Mesendoderm (in vitro differentiated cells): ENCODE measurements around the gene TDRD10.

ENCODE experiments used
- DNase-seq: peaks from one replicate; pipeline ENCODE4 v3.0.0; 2013
- H2AK5ac ChIP-seq: 2 replicates; pipeline ENCODE4 v1.6.1; 2013; ENCODE audit warnings: low read length, inconsistent platforms
- H2BK120ac ChIP-seq: 2 replicates; pipeline ENCODE4 v1.6.1; 2013; ENCODE audit warnings: low read depth, mild to moderate bottlenecking, low read length, moderate library complexity, mixed read lengths
- H2BK15ac ChIP-seq: replicated peaks from 2 replicates; pipeline ENCODE4 v1.6.1; 2013; ENCODE audit warnings: low read depth, mild to moderate bottlenecking, moderate library complexity
- H2BK5ac ChIP-seq: 2 replicates; pipeline ENCODE4 v1.6.1; 2013; ENCODE audit warnings: low read length, inconsistent platforms
- H3K18ac ChIP-seq: 2 replicates; pipeline ENCODE4 v1.6.1; 2013; ENCODE audit warnings: mild to moderate bottlenecking, low read length, mixed read lengths
- H3K23ac ChIP-seq: one replicate; pipeline ENCODE4 v1.6.1; 2013; ENCODE audit warnings: low read length
- H3K27ac ChIP-seq: 2 replicates; pipeline ENCODE4 v1.5.1; 2013; ENCODE audit warnings: low read depth, mild to moderate bottlenecking, inconsistent platforms, low read length, moderate library complexity
- H3K27me3 ChIP-seq: 2 replicates; pipeline ENCODE4 v1.6.1; 2013; ENCODE audit warnings: low read length, control low read depth, mild to moderate bottlenecking, inconsistent platforms; ENCODE audit not compliant: insufficient read depth, poor library complexity
- H3K36me3 ChIP-seq: 2 replicates; pipeline ENCODE4 v1.6.1; 2013; ENCODE audit warnings: low read length, inconsistent platforms; ENCODE audit not compliant: control insufficient read depth, insufficient read depth
- H3K4ac ChIP-seq: one replicate; pipeline ENCODE4 v1.6.1; 2013; ENCODE audit warnings: low read depth, mild to moderate bottlenecking, low read length, moderate library complexity
- H3K4me1 ChIP-seq: 2 replicates; pipeline ENCODE4 v1.6.1; 2013; ENCODE audit warnings: low read depth, low read length, inconsistent platforms; ENCODE audit not compliant: control insufficient read depth
- H3K4me2 ChIP-seq: 2 replicates; pipeline ENCODE4 v1.6.1; 2013; ENCODE audit warnings: low read length
- H3K4me3 ChIP-seq: 2 replicates; pipeline ENCODE4 v1.5.1; 2013; ENCODE audit warnings: mild to moderate bottlenecking, low read length
- H3K56ac ChIP-seq: one replicate; pipeline ENCODE4 v1.6.1; 2013; ENCODE audit warnings: low read length
- H3K79me1 ChIP-seq: 2 replicates; pipeline ENCODE4 v1.6.1; 2013; ENCODE audit warnings: low read length, inconsistent platforms
- H3K79me2 ChIP-seq: 2 replicates; pipeline ENCODE4 v1.6.1; 2013; ENCODE audit warnings: mild to moderate bottlenecking, low read length; ENCODE audit not compliant: control insufficient read depth, insufficient read depth
- H3K9ac ChIP-seq: 2 replicates; pipeline ENCODE4 v1.6.1; 2013; ENCODE audit warnings: low read length, inconsistent platforms
- H4K5ac ChIP-seq: one replicate; pipeline ENCODE4 v1.6.1; 2013; ENCODE audit warnings: low read length
- H4K8ac ChIP-seq: one replicate; pipeline ENCODE4 v1.6.1; 2013; ENCODE audit warnings: low read depth, mild to moderate bottlenecking, control low read depth, low read length, moderate library complexity
- WGBS: extraction: QIAGEN DNeasy Blood & Tissue Kit; methylation state at CpG from one replicate; pipeline ENCODE4 v1.1.7; 2013; ENCODE audit warnings: low lambda C conversion rate, missing lambda C conversion rate; ENCODE audit not compliant: insufficient coverage; ENCODE audit errors: extremely low coverage; 5-methylcytosine and 5-hydroxymethylcytosine counted together

TDRD10 gene

GRCh38 chr1:154575147-154575927 lies 73.3 kb downstream of the TDRD10 start:
- Histone ChIP-seq H2AK5ac (no peak overlapping the region), H3K18ac (no peak overlapping the region), H3K9ac (no peak overlapping the region), H3K4me2 (no peak overlapping the region), H3K36me3 (peaks cover 7% of the 10 kb centered on the region), H3K27me3 (no peaks in the 10 kb centered on the region), H3K56ac (no peak overlapping the region), H4K5ac (no peak overlapping the region), H3K4ac (no peak overlapping the region), H3K4me3 (no peak overlapping the region), H3K27ac (no peak overlapping the region), H2BK120ac (no peak overlapping the region), H2BK15ac (no peak overlapping the region), H4K8ac (no peak overlapping the region), H2BK5ac (no peak overlapping the region), H3K23ac (no peak overlapping the region), H3K4me1 (no peaks in the 10 kb centered on the region), H3K79me2 (no peaks in the 10 kb centered on the region), H3K79me1 (no peaks in the 10 kb centered on the region)
- no peak for DNase-seq
- WGBS: no CpG with 5 or more reads among the region's 10 CpGs

- Histone ChIP-seq H3K4me2 (no peak overlapping the region), H3K4me1 (no peaks in the 10 kb centered on the region), H3K4ac (no peak overlapping the region), H4K8ac (no peak overlapping the region), H3K27me3 (no peaks in the 10 kb centered on the region), H2BK5ac (no peak overlapping the region), H3K79me1 (no peaks in the 10 kb centered on the region), H3K27ac (no peak overlapping the region), H3K23ac (no peak overlapping the region), H3K79me2 (no peaks in the 10 kb centered on the region), H4K5ac (no peak overlapping the region), H3K36me3 (peaks cover 7% of the 10 kb centered on the region), H2BK120ac (no peak overlapping the region), H3K18ac (no peak overlapping the region), H3K56ac (no peak overlapping the region), H2BK15ac (no peak overlapping the region), H3K4me3 (no peak overlapping the region), H2AK5ac (no peak overlapping the region), H3K9ac (no peak overlapping the region)
- WGBS: no CpG with 5 or more reads among the region's 8 CpGs
- DNase-seq: no peak
These were observed 74.0 kb downstream of the TDRD10 start for GRCh38 chr1:154575951-154576566.

GRCh38 chr1:154577346-154578057 lies 75.5 kb downstream of the TDRD10 start:
- Histone ChIP-seq H3K23ac (no peak overlapping the region), H4K5ac (no peak overlapping the region), H3K79me1 (no peaks in the 10 kb centered on the region), H3K36me3 (peaks cover 7% of the 10 kb centered on the region), H3K4me3 (no peak overlapping the region), H3K56ac (no peak overlapping the region), H3K27ac (no peak overlapping the region), H2BK5ac (no peak overlapping the region), H3K4ac (no peak overlapping the region), H3K18ac (no peak overlapping the region), H3K4me2 (no peak overlapping the region), H4K8ac (no peak overlapping the region), H2AK5ac (no peak overlapping the region), H3K27me3 (no peaks in the 10 kb centered on the region), H3K9ac (no peak overlapping the region), H3K79me2 (no peaks in the 10 kb centered on the region), H2BK120ac (no peak overlapping the region), H3K4me1 (no peaks in the 10 kb centered on the region), H2BK15ac (no peak overlapping the region)
- no peak for DNase-seq
- WGBS: no CpG with 5 or more reads among the region's 7 CpGs

GRCh38 chr1:154578058-154578418 lies 76.0 kb downstream of the TDRD10 start:
- no CpG with 5 or more reads among the region's 6 CpGs for WGBS
- Histone ChIP-seq H3K4me1 (no peaks in the 10 kb centered on the region), H3K4me3 (no peak overlapping the region), H3K27me3 (no peaks in the 10 kb centered on the region), H3K4me2 (no peak overlapping the region), H3K9ac (no peak overlapping the region), H3K79me1 (no peaks in the 10 kb centered on the region), H3K56ac (no peak overlapping the region), H3K36me3 (peaks cover 10% of the 10 kb centered on the region), H2BK5ac (no peak overlapping the region), H4K5ac (no peak overlapping the region), H2BK120ac (no peak overlapping the region), H3K79me2 (no peaks in the 10 kb centered on the region), H2AK5ac (no peak overlapping the region), H2BK15ac (no peak overlapping the region), H3K27ac (no peak overlapping the region), H3K4ac (no peak overlapping the region), H4K8ac (no peak overlapping the region), H3K18ac (no peak overlapping the region), H3K23ac (no peak overlapping the region)
- DNase-seq: no peak

- no peak overlapping the region for H3K27ac ChIP-seq
- no peak overlapping the region for H2BK5ac ChIP-seq
- no peak overlapping the region for H3K4ac ChIP-seq
- peaks cover 11% of the 10 kb centered on the region for H3K36me3 ChIP-seq
- H3K4me2 ChIP-seq: no peak overlapping the region
- H2AK5ac ChIP-seq: no peak overlapping the region
- no peak overlapping the region for H3K56ac ChIP-seq
- no peak overlapping the region for H4K8ac ChIP-seq
- DNase-seq: no peak
- H3K4me3 ChIP-seq: no peak overlapping the region
- no peak overlapping the region for H2BK15ac ChIP-seq
- H3K79me2 ChIP-seq: no peaks in the 10 kb centered on the region
- H3K79me1 ChIP-seq: no peaks in the 10 kb centered on the region
- WGBS: no CpG with 5 or more reads among the region's 8 CpGs
- no peak overlapping the region for H3K9ac ChIP-seq
- H3K23ac ChIP-seq: no peak overlapping the region
- H4K5ac ChIP-seq: no peak overlapping the region
- H3K27me3 ChIP-seq: no peaks in the 10 kb centered on the region
- H2BK120ac ChIP-seq: no peak overlapping the region
- H3K4me1 ChIP-seq: no peaks in the 10 kb centered on the region
- no peak overlapping the region for H3K18ac ChIP-seq
These were observed 77.4 kb downstream of the TDRD10 start for GRCh38 chr1:154579374-154579773.
